CD4-positive, alpha-beta T cell (primary cell): Measurements from ENCODE around the gene RAB9A. TPM values are rescaled to one million over a fixed set of nuclear protein-coding genes. Genes with fewer than 3 reads are reported as not detected.
A peak's percentile ranks its signal among the peaks of the same experiment; 100 is the strongest.
"Not testable (repeated sequence)": the region's sequence is repeated elsewhere in the genome, so short reads cannot be mapped to it uniquely, and the experiment has no call there.

ENCODE experiments used
- ATAC-seq: fragments of 200-7000 bp; cut with Tn5 transposase; one replicate; pipeline ENCODE4 v1.10.0; 2022; ENCODE audit warnings: mild to moderate bottlenecking; ENCODE audit not compliant: poor library complexity
- CTCF ChIA-PET: fragments of 350-600 bp; sonication (Branson Sonifier 250); formaldehyde crosslinking; loops from one replicate; lab custom pipeline; 2021; ENCODE audit warnings: antibody characterized with exemption, inconsistent platforms; lab: Charles Lee
- POLR2A ChIA-PET: fragments of 350-600 bp; sonication (Branson Sonifier 250); formaldehyde crosslinking; loops from one replicate; lab custom pipeline; 2021; ENCODE audit warnings: antibody characterized with exemption, inconsistent platforms; lab: Charles Lee
- DNase-seq, 14 experiments: peaks; one replicate each; pipeline ENCODE4 v3.0.0-alpha.2; 2013 to 2020; ENCODE audit warnings: mixed read lengths in 2 of 14
- H3K27ac ChIP-seq, 2 donors: one replicate each; pipeline versions ENCODE4 v1.5.1 to v1.7.0; 2013; ENCODE audit warnings: low read length in 2 of 2, low read depth in 1 of 2, mild to moderate bottlenecking in 1 of 2
- H3K27me3 ChIP-seq, 2 experiments: 1 replicate in 1 of 2; 2 replicates in 1 of 2; pipeline versions ENCODE4 v1.6.1 to v1.7.0; 2013; ENCODE audit warnings: low read length in 2 of 2, control low read depth in 1 of 2, mild to moderate bottlenecking in 1 of 2, moderate library complexity in 1 of 2; ENCODE audit not compliant: insufficient read depth in 2 of 2, control insufficient read depth in 1 of 2
- H3K36me3 ChIP-seq: one replicate; pipeline ENCODE4 v1.6.1; 2013; ENCODE audit warnings: low read length, control low read depth; ENCODE audit not compliant: insufficient read depth
- H3K4me1 ChIP-seq: one replicate; pipeline ENCODE4 v1.6.1; 2013; ENCODE audit warnings: low read length, control low read depth; ENCODE audit not compliant: insufficient read depth
- H3K4me3 ChIP-seq: one replicate; pipeline ENCODE4 v1.5.1; 2013; ENCODE audit warnings: mild to moderate bottlenecking, low read length, moderate library complexity
- H3K9me3 ChIP-seq, 2 experiments: 1 replicate in 1 of 2; 2 replicates in 1 of 2; pipeline versions ENCODE4 v1.6.1 to v1.7.0; 2013; ENCODE audit warnings: low read length in 2 of 2, mild to moderate bottlenecking in 2 of 2, control low read depth in 1 of 2, moderate library complexity in 1 of 2; ENCODE audit not compliant: control insufficient read depth in 1 of 2, insufficient read depth in 1 of 2
- H3K27ac Mint-ChIP-seq: one replicate; pipeline ENCODE4 v1.8.0; 2020; ENCODE audit warnings: mixed read lengths
- H3K27me3 Mint-ChIP-seq: one replicate; pipeline ENCODE4 v1.8.0; 2021; ENCODE audit warnings: mixed read lengths
- H3K36me3 Mint-ChIP-seq: one replicate; pipeline ENCODE4 v1.8.0; 2021; ENCODE audit warnings: low read depth, mixed read lengths
- H3K4me1 Mint-ChIP-seq: one replicate; pipeline ENCODE4 v1.8.0; 2021; ENCODE audit warnings: low read depth, mixed read lengths
- H3K4me3 Mint-ChIP-seq: one replicate; pipeline ENCODE4 v1.8.0; 2020; ENCODE audit warnings: mild to moderate bottlenecking, mixed read lengths
- H3K9me3 Mint-ChIP-seq: one replicate; pipeline ENCODE4 v1.8.0; 2020; ENCODE audit warnings: mixed read lengths
- intact Hi-C, 2 experiments: fragments of 100-400 bp; cut with DNase I in 1 of 2; cut with micrococcal nuclease in 1 of 2; formaldehyde crosslinking; loops; one replicate each; pipeline versions ENCODE4 v1.15.1 to v1.9.0; 2023 to 2025; cut with DNase I, micrococcal nuclease
- polyA plus RNA-seq, 2 donors: library from polyadenylated mRNA; unstranded; fragments of 120-200 nt; gene quantifications; one replicate each; pipeline ENCODE4 v1.2.1, GENCODE V29; 2013
- total RNA-seq, 174 experiments: library from RNA in 2 of 174; stranded (reverse) in 2 of 174; gene quantifications; one replicate each; pipeline ENCODE4 v1.2.3 and lab custom pipeline; 2021 to 2026
- TF ChIP-seq, protein P1 (sequence below): fragments of 200-600 bp; IDR thresholded peaks from one replicate; pipeline ENCODE4 v1.8.0; 2022; ENCODE audit warnings: antibody characterized with exemption, mild to moderate bottlenecking

Gene RAB9A, protein sequence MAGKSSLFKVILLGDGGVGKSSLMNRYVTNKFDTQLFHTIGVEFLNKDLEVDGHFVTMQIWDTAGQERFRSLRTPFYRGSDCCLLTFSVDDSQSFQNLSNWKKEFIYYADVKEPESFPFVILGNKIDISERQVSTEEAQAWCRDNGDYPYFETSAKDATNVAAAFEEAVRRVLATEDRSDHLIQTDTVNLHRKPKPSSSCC
- 10 to 100 TPM; 21.4 to 25.2 TPM for total RNA-seq
- polyA plus RNA-seq (2013, experiment 1 of 2) = 25.8 TPM
- 19.8 TPM for polyA plus RNA-seq (2013, experiment 2 of 2)
- 13.1 to 48.7 (median 21.0) reads per million in 172 experiments for total RNA-seq (lab: John Stamatoyannopoulos, UW)

DNA sequence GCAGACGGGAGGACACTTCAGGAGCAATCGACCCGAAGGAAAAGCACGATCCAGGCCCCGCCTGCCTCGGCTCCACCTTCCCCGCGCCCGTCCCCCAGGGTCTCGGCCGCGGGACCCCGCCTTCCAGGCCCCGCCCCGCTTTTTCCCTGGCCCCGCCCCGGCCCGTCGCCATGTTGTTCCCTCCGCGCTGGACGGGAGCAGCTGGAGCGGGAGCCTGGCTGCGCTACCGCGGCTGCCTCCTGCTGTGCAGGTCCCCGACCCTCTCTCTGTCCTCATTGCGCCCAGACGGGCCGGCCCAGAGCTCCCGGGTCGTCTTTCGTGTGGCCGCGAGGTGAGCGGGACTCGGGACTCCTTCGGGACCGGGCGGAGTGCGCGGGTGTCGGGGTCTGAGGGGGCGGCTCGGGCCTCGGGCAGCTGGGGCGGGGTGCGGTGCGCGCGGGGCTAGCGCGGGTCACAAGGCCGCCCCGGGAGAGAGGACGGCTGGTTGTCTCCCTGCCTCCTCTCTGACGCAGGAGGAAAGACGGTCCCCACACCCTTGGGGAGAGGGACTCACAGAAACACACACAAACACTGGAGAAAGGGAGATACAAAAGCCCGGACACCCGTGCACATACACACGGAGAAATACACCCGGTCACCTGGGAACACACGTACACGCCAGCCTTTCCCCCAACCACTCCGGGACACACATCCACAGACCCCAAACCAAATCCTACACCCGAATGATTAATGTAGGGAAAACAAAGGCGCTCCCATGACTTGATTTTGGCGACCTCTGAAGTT is at the start of gene RAB9A:
Gene RAB9A (plus strand): TSS at position 171 of the 783 bp plus-strand sequence. CDS start 19,619 bp downstream, outside the sequence.
- intact Hi-C loops = loop anchor here (1.0 to 2.0 kb wide), 2 partner anchors 36 kb away; partner anchors contain the start of gene TCEANC (in 2 of the 2)
- ChIA-PET POLR2A (interaction anchor here (0.7 to 4.4 kb wide), 18 partner anchors 9 to 736 kb away, joined by 3 to 64 read pairs (median 6); partner anchors contain the start of genes GEMIN8, OFD1, TCEANC and TMSB4X), CTCF (interaction anchor here (0.9 to 1.7 kb wide), 6 partner anchors 14 to 742 kb away, joined by 3 to 5 read pairs (median 4); partner anchors contain the start of genes OFD1, TCEANC and TRAPPC2)
- Histone ChIP-seq H3K4me3 (peak within 1 kb of the TSS; percentile 81), H3K4me1 (peaks cover 29% of the 10 kb centered on the region), H3K27ac (peak within 1 kb of the TSS; percentile 70 to 86), H3K36me3 (no peaks in the 10 kb centered on the region), H3K27me3 (no peaks in the 10 kb centered on the region), H3K9me3 (no peaks in the 10 kb centered on the region)
- Mint-ChIP-seq H3K9me3 (no peaks in the 10 kb centered on the region), H3K4me1 (peaks cover 57% of the 10 kb centered on the region), H3K27me3 (no peaks in the 10 kb centered on the region), H3K4me3 (peak within 1 kb of the TSS; percentile 95), H3K27ac (peak within 1 kb of the TSS; percentile 93), H3K36me3 (peaks cover 5% of the 10 kb centered on the region)
- ATAC-seq (peak; percentile 88), DNase-seq (peak; percentile 59 to 87 (median 72))
- TF ChIP-seq, protein P1, sequence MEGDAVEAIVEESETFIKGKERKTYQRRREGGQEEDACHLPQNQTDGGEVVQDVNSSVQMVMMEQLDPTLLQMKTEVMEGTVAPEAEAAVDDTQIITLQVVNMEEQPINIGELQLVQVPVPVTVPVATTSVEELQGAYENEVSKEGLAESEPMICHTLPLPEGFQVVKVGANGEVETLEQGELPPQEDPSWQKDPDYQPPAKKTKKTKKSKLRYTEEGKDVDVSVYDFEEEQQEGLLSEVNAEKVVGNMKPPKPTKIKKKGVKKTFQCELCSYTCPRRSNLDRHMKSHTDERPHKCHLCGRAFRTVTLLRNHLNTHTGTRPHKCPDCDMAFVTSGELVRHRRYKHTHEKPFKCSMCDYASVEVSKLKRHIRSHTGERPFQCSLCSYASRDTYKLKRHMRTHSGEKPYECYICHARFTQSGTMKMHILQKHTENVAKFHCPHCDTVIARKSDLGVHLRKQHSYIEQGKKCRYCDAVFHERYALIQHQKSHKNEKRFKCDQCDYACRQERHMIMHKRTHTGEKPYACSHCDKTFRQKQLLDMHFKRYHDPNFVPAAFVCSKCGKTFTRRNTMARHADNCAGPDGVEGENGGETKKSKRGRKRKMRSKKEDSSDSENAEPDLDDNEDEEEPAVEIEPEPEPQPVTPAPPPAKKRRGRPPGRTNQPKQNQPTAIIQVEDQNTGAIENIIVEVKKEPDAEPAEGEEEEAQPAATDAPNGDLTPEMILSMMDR = no peak

DNA sequence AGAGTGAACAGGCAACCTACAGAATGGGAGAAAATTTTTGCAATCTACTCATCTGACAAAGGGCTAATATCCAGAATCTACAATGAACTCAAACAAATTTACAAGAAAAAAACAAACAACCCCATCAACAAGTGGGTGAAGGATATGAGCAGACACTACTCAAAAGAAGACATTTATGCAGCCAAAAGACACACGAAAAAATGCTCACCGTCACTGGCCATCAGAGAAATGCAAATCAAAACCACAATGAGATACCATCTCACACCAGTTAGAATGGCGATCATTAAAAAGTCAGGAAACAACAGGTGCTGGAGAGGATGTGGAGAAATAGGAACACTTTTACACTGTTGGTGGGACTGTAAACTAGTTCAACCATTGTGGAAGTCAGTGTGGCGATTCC is 47.2 kb upstream of the RAB9A start:
- intact Hi-C loops = loop anchor here in 1 of 2 experiments (10.0 kb wide), 1 partner anchor 827 kb away; no protein-coding TSS in a partner anchor
- ATAC-seq, H3K36me3 ChIP-seq, H3K27me3 Mint-ChIP-seq, H3K27ac Mint-ChIP-seq, H3K4me3 Mint-ChIP-seq, H3K4me3 ChIP-seq, POLR2A ChIA-PET, CTCF ChIA-PET, H3K4me1 Mint-ChIP-seq, DNase-seq, H3K36me3 Mint-ChIP-seq, H3K27me3 ChIP-seq, H3K4me1 ChIP-seq, H3K9me3 Mint-ChIP-seq, H3K27ac ChIP-seq, H3K9me3 ChIP-seq: not testable (repeated sequence)

DNA sequence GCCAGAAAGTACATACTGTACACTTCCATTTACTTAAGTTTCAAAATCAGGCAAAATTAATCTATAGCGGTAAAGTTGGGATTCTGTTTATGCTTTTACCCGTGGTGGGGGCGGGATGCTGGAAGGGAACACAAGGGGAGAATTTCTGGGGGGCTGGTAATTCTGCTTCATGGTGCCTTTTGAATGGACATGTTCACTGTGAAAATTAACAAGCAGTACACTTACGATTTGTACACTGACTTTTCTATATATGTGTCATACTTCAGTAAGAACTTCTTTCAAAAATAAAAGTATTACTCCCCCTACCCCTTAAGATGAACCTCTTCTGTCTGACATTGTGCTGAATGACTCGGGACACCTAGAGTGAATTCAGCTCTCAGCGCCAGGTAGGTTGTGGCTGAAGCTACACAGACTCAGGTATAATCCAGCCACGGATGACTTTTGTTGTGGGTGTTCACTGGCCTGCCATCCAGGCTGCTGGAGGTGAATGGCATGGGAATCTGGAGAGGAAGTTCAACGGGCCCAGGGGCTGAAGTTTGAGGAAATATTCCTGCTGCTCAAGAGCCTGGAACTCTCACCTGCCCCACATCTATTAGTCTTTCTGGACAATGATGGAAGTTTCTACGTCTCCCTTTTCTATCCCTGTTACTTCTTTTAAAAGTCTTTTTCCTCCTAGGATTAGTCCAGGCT is 43.3 kb upstream of the RAB9A start:
- Mint-ChIP-seq H3K4me3 (no peak overlapping the region), H3K27me3 (no peaks in the 10 kb centered on the region), H3K9me3 (no peaks in the 10 kb centered on the region), H3K4me1 (peaks cover 11% of the 10 kb centered on the region), H3K36me3 (no peaks in the 10 kb centered on the region), H3K27ac (no peak overlapping the region)
- Histone ChIP-seq H3K4me3 (no peak overlapping the region), H3K4me1 (no peaks in the 10 kb centered on the region), H3K36me3 (no peaks in the 10 kb centered on the region), H3K9me3 (no peaks in the 10 kb centered on the region), H3K27me3 (no peaks in the 10 kb centered on the region), H3K27ac (no peak overlapping the region)
- DNase-seq (no peak), ATAC-seq (no peak)
- TF ChIP-seq, protein P1 = no peak
- intact Hi-C loops = loop anchor here in 1 of 2 experiments (5.0 to 10.0 kb wide), 2 partner anchors 698 to 831 kb away; no protein-coding TSS in a partner anchor
- POLR2A ChIA-PET = interaction anchor here (1.2 kb wide), 1 partner anchor 384 kb away, joined by 4 read pairs; the partner anchor contains the start of gene GEMIN8
- CTCF ChIA-PET = interaction anchor here (1.0 to 1.1 kb wide), 2 partner anchors 696 to 831 kb away, joined by 3 read pairs; no protein-coding TSS in a partner anchor
